Measurements from ENCODE around the gene TARS1.
"Not testable (repeated sequence)": the region's sequence is repeated elsewhere in the genome, so short reads cannot be mapped to it uniquely, and the experiment has no call there.

TARS1 gene

GRCh38 chr5:33513462-33514185, 72.9 kb downstream of the TARS1 start:
- no peak for TF ChIP-seq CTCF (conservative IDR thresholded peaks at IDR 0.05; ENCODE audit: low read depth, low read length)
- H3K4me3 ChIP-seq (ENCODE audit: low read depth, low read length), result no peak overlapping the region
- peak; percentile 22 for DNase-seq (ENCODE audit: low read depth)

- H3K4me3 ChIP-seq (ENCODE audit: low read depth, low read length); DNase-seq (ENCODE audit: low read depth): not testable (repeated sequence)
These were observed 74.6 kb downstream of the TARS1 start for GRCh38 chr5:33515366-33515765.

- H3K4me3 ChIP-seq (ENCODE audit: low read depth, low read length), result no peak overlapping the region
- DNase-seq (ENCODE audit: low read depth), result no peak
- no peak for TF ChIP-seq CTCF (conservative IDR thresholded peaks at IDR 0.05; ENCODE audit: low read depth, low read length)
These were observed 75.7 kb downstream of the TARS1 start for GRCh38 chr5:33516421-33516820.
